ENCODE data around the gene DCT.

GRCh38 chr13:94516456-94516855 is 37.0 kb upstream of the DCT start:
- TF ChIP-seq RFX5 (IDR thresholded peaks at IDR 0.05; ENCODE audit: low read depth, low read length) (no peak), POLR2A (IDR thresholded peaks at IDR 0.05; ENCODE audit: low read depth, low read length) (no peak), MAFK (IDR thresholded peaks at IDR 0.05; ENCODE audit: low read depth, low read length) (no peak), MXI1 (IDR thresholded peaks at IDR 0.05; ENCODE audit: borderline replicate concordance, low read depth, low read length) (no peak), RAD21 (IDR thresholded peaks at IDR 0.05; ENCODE audit: low read length) (no peak), MAZ (IDR thresholded peaks at IDR 0.05; ENCODE audit: borderline replicate concordance, low read depth, low read length) (no peak), CHD1 (IDR thresholded peaks at IDR 0.05; ENCODE audit: low read depth, low read length) (no peak)
- TF ChIP-seq, protein P1, sequence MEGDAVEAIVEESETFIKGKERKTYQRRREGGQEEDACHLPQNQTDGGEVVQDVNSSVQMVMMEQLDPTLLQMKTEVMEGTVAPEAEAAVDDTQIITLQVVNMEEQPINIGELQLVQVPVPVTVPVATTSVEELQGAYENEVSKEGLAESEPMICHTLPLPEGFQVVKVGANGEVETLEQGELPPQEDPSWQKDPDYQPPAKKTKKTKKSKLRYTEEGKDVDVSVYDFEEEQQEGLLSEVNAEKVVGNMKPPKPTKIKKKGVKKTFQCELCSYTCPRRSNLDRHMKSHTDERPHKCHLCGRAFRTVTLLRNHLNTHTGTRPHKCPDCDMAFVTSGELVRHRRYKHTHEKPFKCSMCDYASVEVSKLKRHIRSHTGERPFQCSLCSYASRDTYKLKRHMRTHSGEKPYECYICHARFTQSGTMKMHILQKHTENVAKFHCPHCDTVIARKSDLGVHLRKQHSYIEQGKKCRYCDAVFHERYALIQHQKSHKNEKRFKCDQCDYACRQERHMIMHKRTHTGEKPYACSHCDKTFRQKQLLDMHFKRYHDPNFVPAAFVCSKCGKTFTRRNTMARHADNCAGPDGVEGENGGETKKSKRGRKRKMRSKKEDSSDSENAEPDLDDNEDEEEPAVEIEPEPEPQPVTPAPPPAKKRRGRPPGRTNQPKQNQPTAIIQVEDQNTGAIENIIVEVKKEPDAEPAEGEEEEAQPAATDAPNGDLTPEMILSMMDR (conservative IDR thresholded peaks at IDR 0.05; ENCODE audit: low read depth, low read length): no peak

All from IMR-90 (cell line).